Brain microvascular endothelial cell (primary cell): ENCODE data around the gene RASSF7.

Experiments used
- DNase-seq: peaks from one replicate; pipeline ENCODE4 v3.0.0-alpha.2; 2020
- H3K27ac ChIP-seq: fragments of 250-450 bp; sonication (Bioruptor Pico); 2 replicates; pipeline ENCODE4 v1.5.1; 2020; ENCODE audit warnings: mild to moderate bottlenecking, moderate library complexity
- H3K27me3 ChIP-seq: fragments of 250-450 bp; sonication (Bioruptor Pico); replicated peaks from 2 replicates; pipeline ENCODE4 v1.5.1; 2020; ENCODE audit warnings: mild to moderate bottlenecking
- H3K36me3 ChIP-seq: fragments of 250-450 bp; sonication (Bioruptor Pico); replicated peaks from 2 replicates; pipeline ENCODE4 v1.5.1; 2020; ENCODE audit warnings: mild to moderate bottlenecking
- H3K4me3 ChIP-seq: 2 replicates; pipeline ENCODE4 v1.5.1; 2011; ENCODE audit warnings: low read depth, mild to moderate bottlenecking, control low read depth, low read length, moderate library complexity
- CTCF ChIP-seq: IDR thresholded peaks from 2 replicates; pipeline ENCODE4 v1.5.1; 2011; ENCODE audit warnings: low read depth, mild to moderate bottlenecking, moderate library complexity, low read length, control low read depth, inconsistent platforms; ENCODE audit errors: missing control alignments
- in situ Hi-C: cut with HindIII; loops from 2 replicates; pipeline ENCODE4 v1.10.0; 2017; ENCODE audit warnings: low sequenced_read_pairs, low pct_ligation_motif_present

Gene RASSF7

GRCh38 chr11:578276-579035 is 17.7 kb downstream of the RASSF7 start:
- H3K27me3 ChIP-seq, result peaks cover 8% of the 10 kb centered on the region
- TF ChIP-seq CTCF, result no peak
- H3K27ac ChIP-seq, result no peak overlapping the region
- H3K4me3 ChIP-seq, result peak overlapping the region; percentile 15
- DNase-seq, result no peak
- in situ Hi-C loops, result no loop called here
- peaks cover 15% of the 10 kb centered on the region for H3K36me3 ChIP-seq

- Histone ChIP-seq H3K27ac (no peak overlapping the region), H3K4me3 (no peak overlapping the region), H3K36me3 (peaks cover 21% of the 10 kb centered on the region), H3K27me3 (peaks cover 3% of the 10 kb centered on the region)
- DNase-seq, result peak; percentile 45
- no peak for TF ChIP-seq CTCF
- in situ Hi-C loops, result no loop called here
Measured at GRCh38 chr11:579830-580601, 19.2 kb downstream of the RASSF7 start.

GRCh38 chr11:581342-581741 is 20.6 kb downstream of the RASSF7 start:
- no peak overlapping the region for H3K4me3 ChIP-seq
- no peak for DNase-seq
- H3K27ac ChIP-seq, result no peak overlapping the region
- no peaks in the 10 kb centered on the region for H3K27me3 ChIP-seq
- in situ Hi-C loops, result no loop called here
- TF ChIP-seq CTCF, result no peak
- peaks cover 23% of the 10 kb centered on the region for H3K36me3 ChIP-seq

- Histone ChIP-seq H3K36me3 (peaks cover 27% of the 10 kb centered on the region), H3K27ac (no peak overlapping the region), H3K27me3 (no peaks in the 10 kb centered on the region), H3K4me3 (no peak overlapping the region)
- in situ Hi-C loops, result no loop called here
- TF ChIP-seq CTCF, result no peak
- DNase-seq, result no peak
Measured at GRCh38 chr11:581752-582151, 21.0 kb downstream of the RASSF7 start.

- H3K27me3 ChIP-seq, result no peaks in the 10 kb centered on the region
- DNase-seq, result no peak
- TF ChIP-seq CTCF, result no peak
- no peak overlapping the region for H3K4me3 ChIP-seq
- no peak overlapping the region for H3K27ac ChIP-seq
- in situ Hi-C loops, result no loop called here
- peaks cover 41% of the 10 kb centered on the region for H3K36me3 ChIP-seq
Measured at GRCh38 chr11:584287-584686, 23.5 kb downstream of the RASSF7 start.
